IMR-90 (cell line): ENCODE measurements around the gene ITLN2. TPM values are rescaled to one million over a fixed set of nuclear protein-coding genes. Genes with fewer than 3 reads are reported as not detected.
"Not testable (repeated sequence)": the region's sequence is repeated elsewhere in the genome, so short reads cannot be mapped to it uniquely, and the experiment has no call there.

Experiments used
- ATAC-seq: fragments of 200-7000 bp; cut with Tn5 transposase; 2 replicates; pipeline ENCODE4 v1.9.1; 2020; ENCODE audit warnings: low read depth, mild to moderate bottlenecking, moderate library complexity
- BruUV-seq: library from RNA; stranded (reverse); fragments of 400-500 nt; replicated peaks from 2 replicates; lab custom pipeline; 2021; lab: Mats Ljungman, UMichigan
- CTCF ChIA-PET: fragments of 300-600 bp; formaldehyde crosslinking; extraction: SDS; loops from one replicate; lab custom pipeline; 2021; ENCODE audit warnings: antibody characterized with exemption; lab: Yijun Ruan, JAX
- POLR2A ChIA-PET: fragments of 300-600 bp; sonication (Branson Sonifier 250); formaldehyde crosslinking; loops from one replicate; lab custom pipeline; 2022; ENCODE audit warnings: antibody characterized with exemption; ENCODE audit not compliant: unreplicated experiment; lab: Charles Lee
- DNase-seq: peaks from one replicate; pipeline ENCODE4 v3.0.0; 2013
- H2AFZ ChIP-seq: replicated peaks from 2 replicates; pipeline ENCODE3; 2013; ENCODE audit warnings: low read length, mild to moderate bottlenecking; ENCODE audit not compliant: poor library complexity
- H2AK5ac ChIP-seq: 2 replicates; pipeline ENCODE4 v1.6.1; 2013; ENCODE audit warnings: low read depth, low read length, inconsistent platforms
- H2AK9ac ChIP-seq: replicated peaks from 2 replicates; pipeline ENCODE3; 2013; ENCODE audit warnings: mild to moderate bottlenecking, low read depth, low read length, moderate library complexity; ENCODE audit not compliant: poor library complexity
- H2BK120ac ChIP-seq: 2 replicates; pipeline ENCODE4 v1.6.1; 2013; ENCODE audit warnings: low read depth, low read length, inconsistent platforms
- H2BK15ac ChIP-seq: 3 replicates; pipeline ENCODE4 v1.6.1; 2013; ENCODE audit warnings: low read depth, low read length, inconsistent platforms
- H2BK20ac ChIP-seq: 2 replicates; pipeline ENCODE4 v1.6.1; 2013; ENCODE audit warnings: low read depth, mild to moderate bottlenecking, inconsistent platforms, low read length, moderate library complexity
- H2BK5ac ChIP-seq: 2 replicates; pipeline ENCODE4 v1.6.1; 2013; ENCODE audit warnings: mild to moderate bottlenecking, low read depth, low read length, inconsistent platforms; ENCODE audit not compliant: poor library complexity, severe bottlenecking
- H3K14ac ChIP-seq: replicated peaks from 2 replicates; pipeline ENCODE4 v1.6.1; 2013; ENCODE audit warnings: low read depth, low read length, inconsistent platforms
- H3K18ac ChIP-seq: 2 replicates; pipeline ENCODE4 v1.6.1; 2013; ENCODE audit warnings: low read depth, low read length, control low read depth
- H3K23ac ChIP-seq: 2 replicates; pipeline ENCODE4 v1.6.1; 2013; ENCODE audit warnings: low read depth, low read length, inconsistent platforms
- H3K27ac ChIP-seq: 2 replicates; pipeline ENCODE4 v1.5.1; 2013; ENCODE audit warnings: mild to moderate bottlenecking, control low read depth, low read length; ENCODE audit not compliant: insufficient read depth
- H3K27me3 ChIP-seq: 2 replicates; pipeline ENCODE4 v1.6.1; 2013; ENCODE audit warnings: low read length; ENCODE audit not compliant: control insufficient read depth, insufficient read depth
- H3K36me3 ChIP-seq: 2 replicates; pipeline ENCODE4 v1.6.1; 2013; ENCODE audit warnings: low read length, mixed read lengths; ENCODE audit not compliant: control insufficient read depth, insufficient read depth
- H3K4ac ChIP-seq: 2 replicates; pipeline ENCODE4 v1.6.1; 2013; ENCODE audit warnings: low read depth, low read length, inconsistent platforms
- H3K4me1 ChIP-seq: 2 replicates; pipeline ENCODE4 v1.6.1; 2013; ENCODE audit warnings: low read length, mixed read lengths; ENCODE audit not compliant: control insufficient read depth, insufficient read depth
- H3K4me2 ChIP-seq: 2 replicates; pipeline ENCODE4 v1.6.1; 2013; ENCODE audit warnings: low read depth, mild to moderate bottlenecking, control low read depth, low read length, moderate library complexity
- H3K4me3 ChIP-seq: 2 replicates; pipeline ENCODE4 v1.5.1; 2013; ENCODE audit warnings: low read depth, mild to moderate bottlenecking, control low read depth, low read length, moderate library complexity; ENCODE audit not compliant: insufficient read depth
- H3K56ac ChIP-seq: 2 replicates; pipeline ENCODE4 v1.6.1; 2013; ENCODE audit warnings: low read length, inconsistent platforms; ENCODE audit not compliant: insufficient read depth; ENCODE audit errors: extremely low read depth
- H3K79me1 ChIP-seq, 2 experiments: 2 replicates each; pipeline ENCODE4 v1.6.1; 2013; ENCODE audit warnings: low read length in 2 of 2, inconsistent platforms in 1 of 2, low read depth in 1 of 2
- H3K9ac ChIP-seq: 2 replicates; pipeline ENCODE4 v1.6.1; 2013; ENCODE audit warnings: low read depth, low read length, control low read depth
- H3K9me1 ChIP-seq: 2 replicates; pipeline ENCODE4 v1.6.1; 2013; ENCODE audit warnings: low read length, inconsistent platforms; ENCODE audit not compliant: insufficient read depth
- H3K9me3 ChIP-seq: 2 replicates; pipeline ENCODE4 v1.6.1; 2013; ENCODE audit warnings: low read length; ENCODE audit not compliant: control insufficient read depth, insufficient read depth
- H4K20me1 ChIP-seq: 2 replicates; pipeline ENCODE4 v1.6.1; 2013; ENCODE audit warnings: low read length, inconsistent platforms; ENCODE audit not compliant: insufficient read depth
- H4K5ac ChIP-seq: 2 replicates; pipeline ENCODE4 v1.6.1; 2013; ENCODE audit warnings: mild to moderate bottlenecking, low read depth, low read length, control low read depth
- H4K8ac ChIP-seq, 2 experiments: 2 replicates each; pipeline ENCODE4 v1.6.1; 2013; ENCODE audit warnings: low read depth in 2 of 2, low read length in 2 of 2, control low read depth in 1 of 2, inconsistent platforms in 1 of 2
- H4K91ac ChIP-seq: 2 replicates; pipeline ENCODE4 v1.6.1; 2013; ENCODE audit warnings: low read depth, low read length, inconsistent platforms; ENCODE audit not compliant: insufficient read depth
- WGBS, 2 experiments: methylation state at CpG; one replicate each; pipeline versions ENCODE4 v1.1.5 to v1.1.7; 2013; ENCODE audit warnings: missing lambda C conversion rate in 2 of 2; ENCODE audit not compliant: insufficient read length in 1 of 2; ENCODE audit errors: extremely low coverage in 2 of 2; 5-methylcytosine and 5-hydroxymethylcytosine counted together
- dilution Hi-C: fragments of 300-500 bp; cut with HindIII; formaldehyde crosslinking; loops from one replicate; pipeline ENCODE4 v1.14.3; 2018; ENCODE audit warnings: low sequenced_read_pairs; ENCODE audit not compliant: unreplicated experiment
- in situ Hi-C: fragments of 300-500 bp; cut with MboI; formaldehyde crosslinking; loops from 3 replicates; pipeline ENCODE4 v1.14.3; 2019; ENCODE audit warnings: low sequenced_read_pairs, inconsistent platforms, mixed read lengths
- intact Hi-C: fragments of 100-400 bp; cut with micrococcal nuclease; formaldehyde crosslinking; loops from 2 replicates; pipeline ENCODE4 v1.10.0; 2022
- polyA plus RNA-seq, 3 experiments: library from polyadenylated mRNA; depleted of rRNA; stranded (reverse); fragments of >200 nt; gene quantifications; 2 replicates each; pipeline ENCODE4 v1.2.3, GENCODE V29; 2012; ENCODE audit warnings: low replicate concordance in 1 of 3
- total RNA-seq: library from RNA; depleted of rRNA; stranded (reverse); fragments of >200 nt; gene quantifications from 2 replicates; pipeline ENCODE4 v1.2.3, GENCODE V29; 2012

Gene ITLN2
- total and polyA plus RNA-seq, 2 of the 4 experiments (the other 2 are of a cell fraction) = not detected

DNA sequence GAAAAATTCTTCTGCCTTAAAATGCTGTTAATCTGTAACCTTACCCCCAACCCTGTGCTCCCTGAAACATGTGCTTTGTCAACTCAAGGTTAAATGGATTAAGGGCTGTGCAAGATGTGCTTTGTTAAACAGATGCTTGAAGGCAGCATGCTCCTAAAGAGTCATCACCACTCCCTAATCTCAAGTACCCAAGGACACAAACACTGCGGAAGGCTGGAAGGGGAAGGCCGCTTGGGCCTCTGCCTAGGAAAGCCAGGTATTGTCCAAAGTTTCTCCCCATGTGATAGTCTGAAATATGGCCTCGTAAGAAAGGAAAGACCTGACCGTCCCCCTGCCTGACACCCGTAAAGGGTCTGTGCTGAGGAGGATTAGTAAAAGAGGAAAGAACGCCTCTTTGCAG, 41.4 kb downstream of the ITLN2 start:
- H4K5ac ChIP-seq, dilution Hi-C loops, POLR2A ChIA-PET, intact Hi-C loops, H3K27ac ChIP-seq, H3K9ac ChIP-seq, H3K79me1 ChIP-seq, H4K8ac ChIP-seq, H3K4me3 ChIP-seq, H3K27me3 ChIP-seq, H4K91ac ChIP-seq, H3K4ac ChIP-seq, H3K14ac ChIP-seq, H2BK20ac ChIP-seq, H4K20me1 ChIP-seq, DNase-seq, H3K4me1 ChIP-seq, H2BK5ac ChIP-seq, H3K36me3 ChIP-seq, H2BK15ac ChIP-seq, H3K18ac ChIP-seq, H3K9me3 ChIP-seq, H2AK5ac ChIP-seq, H3K23ac ChIP-seq, H3K9me1 ChIP-seq, in situ Hi-C loops, BruUV-seq, ATAC-seq, H2BK120ac ChIP-seq, H2AK9ac ChIP-seq, H3K56ac ChIP-seq, CTCF ChIA-PET, H2AFZ ChIP-seq, H3K4me2 ChIP-seq: not testable (repeated sequence)
- no CpG with 5 or more reads among the region's 6 CpGs for WGBS, 2 experiments
